GM18526 (cell line): ENCODE results near the gene EPHA10.
A peak's percentile ranks its signal among the peaks of the same experiment; 100 is the strongest.

ENCODE experiments used
- POLR2A ChIP-seq: IDR thresholded peaks from 3 replicates; pipeline ENCODE4 v1.6.1; 2011; ENCODE audit not compliant: insufficient read length; ENCODE audit errors: extremely low read depth

Gene EPHA10

GRCh38 chr1:37676281-37677142 is 88.4 kb downstream of the EPHA10 start:
- TF ChIP-seq POLR2A = peak; percentile 31

- TF ChIP-seq POLR2A = no peak
Observed at GRCh38 chr1:37673920-37674319, 91.0 kb downstream of the EPHA10 start.

- no peak for TF ChIP-seq POLR2A
Observed at GRCh38 chr1:37672136-37672870, 92.6 kb downstream of the EPHA10 start.

GRCh38 chr1:37671261-37671660 is 93.7 kb downstream of the EPHA10 start:
- TF ChIP-seq POLR2A = no peak

- no peak for TF ChIP-seq POLR2A
Observed at GRCh38 chr1:37670133-37670532, 94.8 kb downstream of the EPHA10 start.

- TF ChIP-seq POLR2A = no peak
Observed at GRCh38 chr1:37667023-37667671, 97.8 kb downstream of the EPHA10 start.

GRCh38 chr1:37666241-37666867 is 98.6 kb downstream of the EPHA10 start:
- TF ChIP-seq POLR2A = no peak
